A673 (cell line): Measurements from ENCODE around the gene ACO1.

ENCODE experiments used
- CTCF ChIP-seq: fragments of 300-800, 200-600 bp; sonication (generic); conservative IDR thresholded peaks from 2 replicates; pipeline ENCODE4 v1.5.1; 2017; ENCODE audit warnings: low read depth, mild to moderate bottlenecking, antibody characterized with exemption, low read length, moderate library complexity, mixed read lengths
- EZH2 ChIP-seq: fragments of 200-600 bp; sonication (generic); IDR thresholded peaks from 2 replicates; pipeline ENCODE4 v1.6.1; 2017; ENCODE audit warnings: borderline replicate concordance, low read depth, mild to moderate bottlenecking, mixed read lengths, antibody characterized with exemption, low read length; ENCODE audit not compliant: poor library complexity, severe bottlenecking

GRCh38 chr9:32427111-32427873, 42.8 kb downstream of the ACO1 start:
- no peak for TF ChIP-seq CTCF
- TF ChIP-seq EZH2, result no peak
